Left lobe of liver (tissue), 2 donors: ENCODE results near the gene ATAD1. TPM values are rescaled to one million over a fixed set of nuclear protein-coding genes. Genes with fewer than 3 reads are reported as not detected.
"Not testable (repeated sequence)": the region's sequence is repeated elsewhere in the genome, so short reads cannot be mapped to it uniquely, and the experiment has no call there.

Experiments
- ATAC-seq: fragments of 200-7000 bp; cut with Tn5 transposase; one replicate; pipeline ENCODE4 v1.9.1; 2020; ENCODE audit warnings: mild to moderate bottlenecking, moderate library complexity
- DNase-seq: peaks from one replicate; pipeline ENCODE4 v3.0.0-alpha.2; 2020; ENCODE audit warnings: low spot score
- total RNA-seq: library from RNA; stranded (reverse); gene quantifications from one replicate; pipeline ENCODE4 v1.2.1, GENCODE V29; 2021
- donor health status: DM: no; HTN: no; CAD: no; lungs with moderate emphysema.
- donor health status: DM: no; HTN: yes; CAD: no.

Gene ATAD1
- total RNA-seq, 1 donor from 2014 or later: 20.6 TPM

DNA sequence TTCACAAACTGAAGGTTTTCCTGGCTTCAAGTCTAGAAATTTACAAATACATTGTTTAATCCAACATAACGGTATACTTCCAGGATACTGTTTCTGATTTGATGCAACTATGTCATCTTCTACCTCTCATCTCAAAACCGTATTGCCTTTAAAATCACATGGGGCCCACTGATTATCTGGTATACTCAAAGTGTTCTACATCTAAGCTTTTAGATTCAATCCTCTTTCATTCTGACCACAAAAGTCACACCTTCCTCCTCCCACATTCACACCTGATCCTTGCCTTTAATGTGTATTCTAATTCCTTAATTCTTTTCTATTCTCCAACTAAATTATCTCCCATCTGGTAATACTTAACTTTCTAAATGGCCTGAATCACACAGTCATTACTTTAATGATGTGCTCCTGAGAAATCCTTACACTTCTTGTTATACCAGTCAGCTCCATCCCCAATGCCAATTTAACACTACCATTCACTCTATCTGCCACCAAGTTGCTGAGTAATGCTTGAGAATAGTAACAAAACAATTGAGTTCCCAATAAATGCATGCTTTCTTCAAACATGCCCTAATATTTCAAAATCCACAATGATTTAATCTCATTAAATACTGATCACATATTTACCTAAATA is 13.0 kb downstream of the ATAD1 start:
- DNase-seq (no peak), ATAC-seq (no peak)

DNA sequence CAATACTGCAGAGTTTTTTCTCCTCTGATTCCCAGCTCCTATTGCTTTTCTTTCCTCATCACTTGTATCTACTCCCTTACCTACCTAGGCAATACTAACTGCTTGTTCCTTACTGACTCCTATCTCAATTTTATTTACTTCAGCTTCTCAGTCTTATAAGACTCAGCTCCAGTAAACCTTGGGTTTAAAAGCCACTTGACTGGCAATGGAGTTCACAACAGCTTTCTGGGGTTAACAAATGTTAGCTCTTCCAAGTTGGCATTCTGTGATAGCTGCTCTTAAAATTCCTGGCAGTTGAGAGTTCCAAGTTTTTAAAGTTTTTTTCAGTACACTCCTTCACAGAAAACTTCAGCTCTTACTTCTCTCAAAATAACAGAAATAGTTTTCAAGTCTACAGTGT is 14.2 kb downstream of the ATAD1 start:
- ATAC-seq (no peak), DNase-seq (no peak)

DNA sequence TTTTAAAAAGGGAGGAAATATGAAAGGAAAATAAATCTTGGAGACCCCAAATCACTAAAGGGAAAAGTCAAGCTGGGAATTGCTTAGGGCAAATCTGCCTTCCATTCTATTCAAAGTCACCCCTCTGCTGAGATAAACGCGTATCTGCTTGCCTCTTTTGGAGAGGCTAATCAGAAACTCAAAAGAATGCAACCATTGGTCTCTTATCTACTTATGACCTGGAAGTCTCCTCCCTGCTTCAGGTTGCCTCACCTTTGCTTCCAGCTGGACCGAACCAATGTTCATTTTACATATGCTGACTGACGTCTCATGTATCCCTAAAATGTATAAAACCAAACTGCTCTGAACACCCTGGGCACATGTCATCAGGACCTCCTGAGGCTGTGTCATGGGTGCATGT is 14.7 kb downstream of the ATAD1 start:
- DNase-seq (no peak), ATAC-seq (no peak)

DNA sequence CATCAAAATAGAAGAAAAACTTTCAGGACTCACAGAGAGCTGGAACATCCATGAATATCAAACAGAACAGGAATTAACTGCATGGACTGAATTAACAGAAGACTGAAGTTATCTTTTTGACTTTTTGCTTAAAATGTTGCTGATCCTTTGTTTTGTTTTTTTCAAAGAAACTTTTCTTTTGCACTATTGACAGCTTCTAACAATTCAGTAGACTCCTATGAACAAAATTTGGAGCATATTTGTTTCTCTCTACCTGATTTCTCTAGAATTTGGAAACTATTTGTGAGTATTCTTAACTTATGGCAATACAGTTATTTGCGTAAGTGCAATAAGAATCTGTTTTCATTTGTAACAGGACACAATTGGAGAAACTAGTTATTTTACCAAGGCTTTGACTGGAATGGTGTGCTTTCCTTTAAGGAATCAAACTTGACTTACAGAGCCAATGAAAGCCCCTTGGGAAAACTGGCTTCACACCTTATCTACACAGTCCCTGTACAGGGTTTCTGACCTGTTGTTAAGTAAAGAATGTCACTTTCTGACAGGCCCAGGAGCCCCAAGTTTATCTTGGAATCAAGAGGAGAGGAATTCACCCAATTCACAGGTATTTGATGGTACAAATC is 16.1 kb downstream of the ATAD1 start:
- DNase-seq, ATAC-seq: not testable (repeated sequence)

DNA sequence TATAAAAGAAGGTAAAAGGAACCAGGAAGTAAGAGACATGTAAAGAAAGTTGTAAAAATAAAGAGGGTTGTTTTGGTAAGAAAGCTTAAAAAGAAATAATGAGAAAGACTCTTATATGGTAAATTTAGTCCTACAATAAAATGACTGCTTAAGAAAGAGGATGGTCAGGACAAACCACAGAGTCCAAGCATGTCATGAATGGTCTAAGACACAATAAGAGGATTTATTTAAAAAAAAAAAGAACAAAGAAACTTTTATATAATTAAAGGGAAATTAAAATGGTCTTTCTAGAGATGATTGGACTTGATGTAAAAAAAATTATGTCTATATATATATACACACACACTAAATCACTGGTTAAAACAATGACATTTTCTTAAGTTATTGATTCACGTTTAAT is 18.2 kb downstream of the ATAD1 start:
- DNase-seq (no peak), ATAC-seq (no peak)

DNA sequence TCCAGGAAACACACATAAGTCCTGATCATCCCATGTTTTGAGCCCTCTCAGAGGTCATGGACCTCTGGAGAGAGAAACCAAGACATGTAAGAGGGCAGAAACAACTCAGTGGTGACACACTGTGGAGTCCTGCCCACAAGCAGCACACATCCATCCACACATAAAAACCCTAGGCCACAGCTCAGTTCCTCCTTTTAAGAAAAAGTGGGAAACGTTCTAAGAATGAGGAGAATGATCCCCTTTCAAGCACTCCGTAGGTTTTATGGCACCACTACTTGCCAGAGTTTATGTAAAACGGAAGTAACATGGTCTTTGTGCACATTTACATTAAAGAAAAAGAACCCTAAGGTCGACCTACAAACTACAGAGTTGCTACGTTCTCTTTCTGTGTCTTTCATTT is 19.9 kb downstream of the ATAD1 start:
- no peak for DNase-seq
- ATAC-seq: no peak

DNA sequence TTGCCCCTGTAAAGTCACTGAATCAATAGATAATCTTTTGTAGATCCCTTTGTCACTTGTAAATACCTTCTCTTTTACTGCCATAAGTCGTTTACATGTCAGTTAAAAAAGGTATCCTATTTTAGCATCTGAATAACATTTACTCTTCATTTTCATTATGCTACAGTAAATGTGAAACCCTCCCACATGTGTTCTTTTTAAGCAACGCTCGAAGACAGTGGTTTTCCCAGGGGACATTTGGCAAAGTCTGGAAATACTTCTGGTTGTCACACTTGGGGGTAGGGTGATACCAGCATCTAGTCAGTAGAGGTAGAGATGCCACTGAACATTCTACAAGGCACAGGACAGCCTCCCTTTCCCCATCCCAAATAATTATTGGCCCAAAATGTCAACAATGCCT is 23.7 kb downstream of the ATAD1 start:
- no peak for DNase-seq
- no peak for ATAC-seq

DNA sequence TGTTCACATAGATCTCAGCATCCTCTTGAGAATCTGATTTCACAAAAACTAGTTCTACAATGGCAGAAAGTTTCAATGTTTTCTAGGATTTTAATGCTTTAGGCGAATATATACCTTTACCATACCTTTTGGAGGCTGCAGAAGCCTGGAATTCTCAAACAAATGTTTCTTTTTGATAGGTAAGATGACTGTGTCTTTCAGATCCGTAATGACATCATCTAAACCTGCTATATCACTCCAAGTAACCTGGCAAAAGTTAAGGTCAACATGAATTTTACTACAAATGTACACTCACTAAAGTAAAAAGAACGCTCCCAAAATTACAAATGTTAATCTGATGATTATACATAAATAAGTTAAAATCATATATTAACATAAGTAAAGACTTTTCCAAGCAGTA is 27.8 kb downstream of the ATAD1 start:
- DNase-seq: no peak
- no peak for ATAC-seq

DNA sequence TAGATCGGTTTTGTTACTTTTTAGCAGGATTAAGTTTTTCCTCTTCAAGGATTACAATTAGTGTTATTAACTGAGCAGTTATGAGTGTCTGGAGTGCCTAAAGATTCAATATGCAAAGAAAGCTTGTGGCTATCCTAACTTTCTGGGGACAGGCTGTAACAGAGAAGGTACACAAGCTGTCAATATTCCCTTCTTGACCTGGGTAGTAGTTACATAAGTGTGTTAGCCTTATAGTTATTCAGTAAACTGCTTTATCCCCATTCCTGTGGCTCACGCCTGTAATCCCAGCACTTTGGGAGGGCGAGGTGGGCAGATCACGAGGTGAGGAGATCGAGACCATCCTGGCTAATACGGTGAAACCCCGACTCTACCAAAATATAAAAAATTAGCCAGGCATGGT is 31.6 kb downstream of the ATAD1 start:
- ATAC-seq: peak; percentile 92
- no peak for DNase-seq

DNA sequence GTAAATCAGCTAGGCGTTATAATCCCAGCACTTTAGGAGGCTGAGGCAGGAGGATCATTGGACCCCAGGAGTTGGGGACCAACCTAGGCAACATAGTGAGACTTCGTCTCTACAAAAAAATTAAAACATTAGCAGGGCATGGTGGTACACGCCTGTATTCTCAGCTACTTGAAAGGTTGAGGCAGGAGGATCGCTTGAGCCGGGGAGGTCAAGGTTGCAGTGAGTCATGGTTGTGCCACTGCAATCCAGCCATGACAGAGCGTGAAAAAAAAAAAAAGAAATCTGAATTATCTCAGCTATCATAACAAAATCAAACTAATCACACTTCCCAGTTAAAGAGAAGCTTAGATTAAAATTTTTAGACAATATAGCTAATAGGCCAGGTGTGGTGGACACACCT is 35.3 kb downstream of the ATAD1 start:
- ATAC-seq: no peak

DNA sequence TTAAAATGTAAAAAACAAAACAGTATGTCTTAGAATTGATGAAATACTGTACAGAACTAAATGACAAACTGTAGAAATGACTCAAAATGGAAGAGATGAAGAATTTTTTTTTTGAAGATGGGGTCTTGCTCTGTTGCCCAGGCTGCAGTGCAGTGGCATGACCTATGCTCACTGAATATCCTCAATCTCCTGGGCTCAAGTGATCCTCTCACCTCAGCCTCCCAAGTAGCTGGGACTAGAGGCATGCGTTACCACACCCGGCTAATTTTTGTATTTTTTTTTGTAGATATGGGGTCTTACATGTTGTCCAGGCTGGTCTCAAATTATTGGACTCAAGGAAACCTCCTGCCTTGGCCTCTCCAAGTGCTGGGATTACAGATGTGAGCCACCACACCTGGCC is 36.5 kb downstream of the ATAD1 start:
- ATAC-seq (no peak), DNase-seq (no peak)

More for the DNA sequence above, 35.3 kb downstream of the ATAD1 start:
- no peak for DNase-seq

DNA sequence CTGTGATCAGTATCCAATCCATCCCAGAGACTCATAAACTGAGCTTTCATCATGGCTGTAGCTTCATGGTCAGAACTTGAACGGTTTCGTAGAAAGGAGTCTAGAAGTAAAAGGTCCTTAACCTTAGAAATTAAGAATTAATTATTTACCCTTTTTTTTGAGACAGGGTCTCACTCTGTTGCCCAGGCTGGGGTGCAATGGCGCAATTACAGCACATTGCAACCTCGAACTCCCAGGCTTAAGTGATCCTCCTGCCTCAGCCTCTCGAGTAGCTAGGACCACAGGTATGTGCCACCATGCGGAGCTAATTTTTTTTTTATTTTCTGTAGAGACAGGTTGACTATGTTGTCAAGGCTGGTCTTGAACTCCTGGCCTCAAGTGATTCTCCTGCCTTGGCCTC is 41.7 kb downstream of the ATAD1 start:
- ATAC-seq: no peak
- DNase-seq: no peak

DNA sequence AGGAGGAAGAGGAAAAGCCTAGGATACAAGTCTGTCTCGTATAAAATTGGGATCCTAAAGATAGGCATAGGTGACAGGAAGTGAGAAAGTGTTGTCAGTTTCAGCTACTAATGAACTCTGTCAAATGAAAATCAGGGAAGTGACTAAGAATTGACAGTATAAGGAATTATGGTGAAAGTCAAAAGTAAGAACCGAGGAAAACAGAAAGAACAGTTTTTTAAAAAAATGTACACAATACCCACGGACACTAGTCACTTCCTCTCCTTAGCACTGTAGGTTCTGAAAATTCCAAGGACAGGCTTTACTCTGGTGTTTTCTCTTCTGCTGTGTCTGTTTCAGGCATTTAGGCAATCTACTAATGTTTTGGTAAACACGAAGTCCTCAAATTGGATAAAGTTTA is 42.3 kb downstream of the ATAD1 start:
- no peak for DNase-seq
- ATAC-seq: no peak

DNA sequence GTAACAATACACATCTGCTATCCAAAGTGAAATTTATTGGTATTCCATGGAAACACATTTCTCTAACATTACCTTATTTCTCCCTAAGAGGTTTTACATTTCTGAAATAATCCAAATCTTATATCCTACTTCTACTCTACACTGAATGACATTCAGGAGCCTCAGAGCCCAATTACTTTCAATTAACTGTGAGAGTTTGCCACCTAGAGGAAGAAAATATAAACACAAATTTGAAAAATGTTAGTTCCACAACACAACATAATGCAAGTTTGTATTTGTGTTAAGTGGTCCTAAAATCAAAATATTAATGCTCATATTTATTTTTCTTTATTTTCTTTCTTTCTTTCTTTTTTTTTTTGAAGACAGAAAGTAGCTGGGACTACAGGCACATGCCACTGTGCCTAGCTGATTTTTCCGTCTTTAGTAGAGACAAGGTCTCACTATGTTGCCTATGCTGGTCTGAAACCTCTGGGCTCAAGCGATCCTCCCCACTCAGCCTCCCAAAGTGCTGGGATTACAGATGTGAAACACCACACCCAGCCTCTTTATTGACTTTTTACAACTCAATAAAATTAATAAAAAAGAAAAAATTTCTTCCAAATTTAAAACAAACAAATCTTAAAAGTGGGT is 46.0 kb downstream of the ATAD1 start:
- ATAC-seq (peak; percentile 86), DNase-seq (no peak)

DNA sequence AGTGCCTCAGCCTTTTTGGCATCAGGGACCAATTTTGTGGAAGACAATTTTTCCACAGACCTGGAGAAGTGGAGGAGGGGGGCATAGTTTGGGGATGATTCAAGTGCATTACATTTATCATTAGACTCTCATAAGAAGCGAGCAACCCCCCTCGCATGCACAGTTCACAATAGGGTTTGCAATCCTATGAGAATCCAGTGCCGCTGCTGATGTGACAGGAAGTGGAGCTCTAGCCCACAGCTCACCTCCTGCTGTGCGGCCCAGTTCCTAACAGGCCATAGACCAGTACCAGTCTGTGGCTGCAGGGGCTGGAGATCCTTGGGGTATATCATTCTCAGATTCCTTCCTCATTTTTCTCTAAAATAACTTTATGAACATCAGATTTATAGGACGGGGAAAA is 50.8 kb downstream of the ATAD1 start:
- ATAC-seq (peak; percentile 11), DNase-seq (no peak)

DNA sequence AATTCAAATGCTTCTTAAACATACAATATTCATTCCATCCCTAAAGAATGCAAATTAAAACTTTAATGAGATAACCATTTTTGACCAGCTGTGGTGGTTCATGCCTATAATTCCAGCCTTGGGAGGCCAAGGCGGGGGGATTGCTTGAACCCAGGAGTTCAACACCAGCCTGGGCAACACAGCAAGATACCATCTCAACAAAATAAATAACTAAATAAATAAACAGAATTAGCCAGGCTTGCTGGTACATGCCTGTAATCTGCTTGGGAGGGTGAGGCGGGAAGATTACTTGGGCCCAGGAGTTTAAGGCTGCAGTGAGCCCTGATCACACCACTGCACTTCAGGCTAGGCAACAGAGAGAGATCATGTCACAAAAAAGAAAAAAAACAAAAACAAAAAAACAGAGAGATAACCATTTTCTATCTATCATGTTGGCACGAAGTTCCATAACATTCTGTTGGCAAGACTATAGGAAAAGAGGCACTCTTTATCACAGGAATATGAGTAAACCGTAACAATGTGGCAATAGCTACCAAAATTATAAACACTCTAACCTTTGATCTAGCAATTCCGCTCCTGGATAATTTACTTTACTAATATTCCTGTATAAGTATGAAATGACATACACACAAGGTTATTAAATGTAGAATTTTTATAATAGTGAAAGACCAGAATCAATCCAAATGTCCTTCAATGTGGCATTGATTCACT is 52.2 kb downstream of the ATAD1 start:
- DNase-seq: no peak
- no peak for ATAC-seq

DNA sequence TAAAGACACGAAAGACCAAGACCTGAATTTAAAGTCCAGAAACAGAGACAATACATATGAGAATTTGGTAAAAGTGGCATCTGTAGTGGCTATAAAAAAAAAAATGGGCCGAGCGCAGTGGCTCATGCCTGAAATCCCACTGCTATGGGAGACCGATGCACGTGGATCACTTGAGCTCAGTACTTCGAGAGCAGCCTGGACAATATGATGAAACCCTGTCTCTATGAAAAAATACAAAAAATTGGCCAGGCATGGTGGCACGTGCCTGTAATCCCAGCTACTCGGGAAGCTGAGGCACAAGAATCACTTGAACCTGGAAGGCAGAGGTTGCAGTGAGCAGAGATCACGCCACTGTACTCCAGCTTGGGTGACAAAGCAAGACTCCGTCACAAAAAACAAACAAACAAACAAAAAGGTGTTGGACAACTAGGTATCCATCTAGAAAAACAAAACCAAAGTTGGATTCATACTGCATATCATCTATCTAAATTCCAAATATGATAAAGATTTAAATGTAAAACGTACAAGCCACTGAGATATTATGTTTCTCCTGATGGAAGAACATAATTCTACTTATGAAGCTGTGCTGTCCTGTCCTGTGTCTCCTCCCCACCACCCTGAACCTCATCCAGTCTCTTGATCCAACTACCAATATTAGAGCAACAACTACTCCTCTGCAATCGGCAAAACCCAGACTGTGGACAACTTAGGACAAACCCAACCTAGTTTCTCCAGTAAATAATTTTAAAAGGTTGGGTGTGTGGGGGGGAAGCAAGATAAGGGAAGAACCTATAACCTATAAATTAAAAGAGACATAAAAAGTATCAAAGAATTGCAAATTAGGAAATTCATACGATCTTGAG is 53.7 kb downstream of the ATAD1 start:
- ATAC-seq (no peak), DNase-seq (no peak)

DNA sequence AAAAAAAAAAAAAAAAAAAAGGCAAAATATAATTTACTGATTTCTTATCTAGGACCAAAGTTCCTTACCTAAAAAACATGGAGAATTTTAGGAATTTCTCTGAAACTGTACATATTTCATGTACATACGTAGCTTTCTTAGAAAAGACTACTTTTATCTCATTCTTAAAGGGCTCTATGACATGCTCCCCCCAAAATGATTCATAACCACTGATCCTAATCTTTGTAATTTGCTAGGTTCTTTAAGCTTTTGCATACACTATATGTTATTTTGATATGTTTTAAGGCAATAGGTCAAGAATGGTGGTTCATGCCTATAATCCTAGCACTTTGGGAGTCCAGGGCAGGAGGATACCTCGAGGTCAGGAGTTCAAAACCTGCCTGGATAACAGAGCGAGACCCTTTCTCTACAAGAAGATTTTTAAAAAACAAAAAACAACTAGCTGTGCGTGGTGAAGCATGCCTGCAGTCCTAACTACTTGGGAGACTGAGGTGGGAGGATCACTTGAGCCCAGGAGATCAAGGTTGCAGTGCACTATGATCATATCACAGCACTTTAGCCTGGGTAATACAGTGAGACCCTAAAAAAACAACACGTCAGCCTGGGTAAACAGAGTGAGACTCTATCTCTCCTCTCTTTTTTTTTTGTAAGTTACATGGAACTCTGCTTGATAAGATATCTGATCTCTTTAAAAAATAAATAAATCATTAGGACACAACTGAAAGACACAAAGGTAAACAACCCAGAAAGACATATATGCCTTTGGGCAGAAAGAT is 54.8 kb downstream of the ATAD1 start:
- peak; percentile 26 for ATAC-seq

DNA sequence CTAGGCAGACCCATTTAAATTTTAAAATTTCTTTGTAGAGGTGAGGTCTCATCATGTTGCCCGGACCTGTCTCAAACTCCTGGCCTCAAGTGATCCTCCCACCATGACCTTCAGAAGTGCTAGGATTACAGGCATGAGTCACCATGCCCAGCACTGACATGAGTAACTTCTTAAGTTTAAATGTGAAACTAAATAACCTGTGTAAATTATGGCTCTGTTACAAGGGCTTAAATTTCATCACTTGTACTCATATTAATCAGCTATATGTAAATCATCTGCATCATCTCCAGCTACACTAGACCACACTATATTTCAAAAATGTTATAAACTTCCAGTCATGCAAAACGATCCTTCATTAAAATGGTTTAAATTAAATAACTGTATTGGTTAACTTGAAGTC is 56.1 kb downstream of the ATAD1 start:
- ATAC-seq (no peak), DNase-seq (no peak)

More for the DNA sequence above, 54.8 kb downstream of the ATAD1 start:
- no peak for DNase-seq

DNA sequence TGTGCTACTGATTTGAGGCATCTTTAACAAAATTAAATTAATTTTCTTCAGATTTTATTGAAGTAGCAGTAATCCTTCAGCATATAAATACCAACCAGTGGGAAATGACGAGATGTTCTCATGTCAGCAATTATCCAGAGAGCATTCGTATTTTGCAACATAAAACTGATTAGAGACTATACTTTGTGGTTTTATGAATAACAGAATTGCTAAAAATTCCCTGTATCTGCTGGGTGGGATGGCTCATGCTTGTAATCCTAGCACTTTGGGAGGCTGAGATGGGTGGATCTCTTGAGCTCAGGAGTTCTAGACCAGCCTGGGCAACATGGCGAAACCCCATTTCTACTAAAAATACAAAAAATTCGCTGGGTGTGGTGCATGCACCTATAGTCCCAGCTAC is 56.9 kb downstream of the ATAD1 start:
- DNase-seq: no peak
- no peak for ATAC-seq
